SK-N-SH (cell line): Measurements from ENCODE around the gene SH3RF1. TPM values are rescaled to one million over a fixed set of nuclear protein-coding genes. Genes with fewer than 3 reads are reported as not detected.

Experiments used
- CTCF ChIA-PET: fragments of 300-600, 350-600 bp; formaldehyde crosslinking; extraction: SDS; loops from one replicate; lab custom pipeline; 2021; lab: Yijun Ruan, JAX
- POLR2A ChIA-PET: fragments of 350-600 bp; sonication (Branson Sonifier 250); formaldehyde crosslinking; extraction: SDS; loops from one replicate; lab custom pipeline; 2020; ENCODE audit warnings: antibody characterized with exemption, inconsistent platforms; lab: Yijun Ruan, JAX
- DNase-seq: peaks from one replicate; pipeline ENCODE4 v3.0.0; 2012
- H2AFZ ChIP-seq: fragments of 200-600 bp; sonication (generic); 2 replicates; pipeline ENCODE4 v1.8.1; 2016; ENCODE audit warnings: antibody characterized with exemption, mild to moderate bottlenecking, low read depth
- H3F3A ChIP-seq: fragments of 200-600 bp; sonication (generic); replicated peaks from 2 replicates; pipeline ENCODE3; 2016; ENCODE audit warnings: antibody characterized with exemption, mild to moderate bottlenecking; ENCODE audit not compliant: insufficient read depth
- H3K27ac ChIP-seq, 2 experiments: fragments of 200-500 bp in 1 of 2; fragments of 200-600 bp in 1 of 2; sonication (Bioruptor generic) in 1 of 2; sonication (generic), shearing (Covaris generic) in 1 of 2; 2 replicates each; pipeline versions ENCODE4 v1.5.1 to v1.6.1; 2014 to 2016; ENCODE audit warnings: low read depth in 2 of 2, inconsistent platforms in 1 of 2, low read length in 1 of 2, mild to moderate bottlenecking in 1 of 2, mixed read lengths in 1 of 2
- H3K27me3 ChIP-seq: fragments of 200-600 bp; sonication (generic), shearing (Covaris generic); 2 replicates; pipeline ENCODE4 v1.6.1; 2016; ENCODE audit warnings: mixed run types; ENCODE audit not compliant: insufficient read depth
- H3K36me3 ChIP-seq, 2 experiments: fragments of 200-500 bp in 1 of 2; fragments of 200-600 bp in 1 of 2; sonication (Bioruptor generic) in 1 of 2; sonication (generic) in 1 of 2; replicated peaks in 1 of 2; 2 replicates each; pipeline versions ENCODE3 to v1.5.1; 2014 to 2016; ENCODE audit warnings: low read length in 1 of 2, mild to moderate bottlenecking in 1 of 2; ENCODE audit not compliant: insufficient read depth in 2 of 2, control insufficient read depth in 1 of 2
- H3K4me1 ChIP-seq, 2 experiments: fragments of 200-500 bp in 1 of 2; fragments of 200-600 bp in 1 of 2; sonication (Bioruptor generic) in 1 of 2; sonication (generic), shearing (Covaris generic) in 1 of 2; 2 replicates each; pipeline versions ENCODE4 v1.5.1 to v1.6.1; 2014 to 2016; ENCODE audit warnings: low read depth in 1 of 2, low read length in 1 of 2, mixed run types in 1 of 2; ENCODE audit not compliant: insufficient read depth in 2 of 2, control insufficient read depth in 1 of 2
- H3K4me2 ChIP-seq: fragments of 200-600 bp; sonication (generic), shearing (Covaris generic); 2 replicates; pipeline ENCODE4 v1.6.1; 2017; ENCODE audit warnings: mixed run types
- H3K4me3 ChIP-seq, 2 experiments: fragments of 200-500 bp in 1 of 2; fragments of 200-600 bp in 1 of 2; sonication (Bioruptor generic) in 1 of 2; sonication (generic), shearing (Covaris generic) in 1 of 2; 2 replicates each; pipeline versions ENCODE4 v1.5.1 to v1.8.1; 2014 to 2016; ENCODE audit warnings: low read depth in 2 of 2, inconsistent platforms in 1 of 2, low read length in 1 of 2, mild to moderate bottlenecking in 1 of 2, mixed read lengths in 1 of 2, moderate library complexity in 1 of 2
- H3K79me2 ChIP-seq: fragments of 200-600 bp; sonication (generic); 2 replicates; pipeline ENCODE4 v1.8.1; 2017; ENCODE audit warnings: mild to moderate bottlenecking; ENCODE audit not compliant: insufficient read depth
- H3K9ac ChIP-seq: fragments of 200-600 bp; sonication (generic); 2 replicates; pipeline ENCODE4 v1.6.1; 2017; ENCODE audit warnings: mixed run types
- H3K9me2 ChIP-seq: fragments of 200-600 bp; sonication (generic); 2 replicates; pipeline ENCODE4 v1.6.1; 2017; ENCODE audit warnings: mixed run types
- H3K9me3 ChIP-seq: fragments of 200-600 bp; sonication (generic); 2 replicates; pipeline ENCODE4 v1.6.1; 2017; ENCODE audit warnings: mixed run types, mild to moderate bottlenecking, moderate library complexity
- H4K20me1 ChIP-seq: fragments of 200-600 bp; sonication (generic); 2 replicates; pipeline ENCODE4 v1.6.1; 2017; ENCODE audit warnings: mild to moderate bottlenecking, mixed run types; ENCODE audit not compliant: insufficient read depth
- CHD2 ChIP-seq: fragments of 150-350 bp; IDR thresholded peaks from 2 replicates; pipeline ENCODE4 v1.6.1; 2018; ENCODE audit warnings: low read length; ENCODE audit not compliant: partially characterized antibody
- ELF1 ChIP-seq: IDR thresholded peaks from 2 replicates; pipeline ENCODE4 v1.4.0; 2012
- EP300 ChIP-seq, 2 experiments: IDR thresholded peaks; 2 replicates each; pipeline versions ENCODE4 v1.4.0 to v1.6.1; 2012; ENCODE audit warnings: borderline replicate concordance in 1 of 2, low read depth in 1 of 2, low read length in 1 of 2
- FOXM1 ChIP-seq: IDR thresholded peaks from 2 replicates; pipeline ENCODE4 v1.4.0; 2012; ENCODE audit warnings: low read depth, mild to moderate bottlenecking
- GABPA ChIP-seq: IDR thresholded peaks from 2 replicates; pipeline ENCODE4 v1.4.0; 2012; ENCODE audit warnings: low read depth, mild to moderate bottlenecking
- JUND ChIP-seq: IDR thresholded peaks from 2 replicates; pipeline ENCODE4 v1.4.0; 2012
- MXI1 ChIP-seq: IDR thresholded peaks from 2 replicates; pipeline ENCODE4 v1.6.1; 2012; ENCODE audit warnings: mild to moderate bottlenecking, low read depth, low read length, improper control_type of control experiment
- RAD21 ChIP-seq: IDR thresholded peaks from 2 replicates; pipeline ENCODE4 v1.6.1; 2012; ENCODE audit warnings: mild to moderate bottlenecking, low read length
- RCOR1 ChIP-seq: fragments of 150-350 bp; IDR thresholded peaks from 2 replicates; pipeline ENCODE4 v1.6.1; 2017; ENCODE audit warnings: antibody characterized with exemption, low read length
- REST ChIP-seq: IDR thresholded peaks from 2 replicates; pipeline ENCODE4 v1.6.1; 2012; ENCODE audit warnings: mild to moderate bottlenecking, low read depth, low read length, moderate library complexity
- RFX5 ChIP-seq: IDR thresholded peaks from 2 replicates; pipeline ENCODE4 v1.6.1; 2012; ENCODE audit warnings: mild to moderate bottlenecking, improper control_type of control experiment, low read length
- SIN3A ChIP-seq: IDR thresholded peaks from 2 replicates; pipeline ENCODE4 v1.6.1; 2012; ENCODE audit warnings: low read depth, mild to moderate bottlenecking, low read length, moderate library complexity, borderline replicate concordance
- TAF1 ChIP-seq: IDR thresholded peaks from 2 replicates; pipeline ENCODE4 v1.6.1; 2012; ENCODE audit warnings: low read depth, mild to moderate bottlenecking, low read length, moderate library complexity, borderline replicate concordance
- TCF12 ChIP-seq: IDR thresholded peaks from 2 replicates; pipeline ENCODE4 v1.4.0; 2012
- USF2 ChIP-seq: fragments of 150-350 bp; IDR thresholded peaks from 2 replicates; pipeline ENCODE4 v1.6.1; 2017; ENCODE audit warnings: antibody characterized with exemption, low read length, low read depth, borderline replicate concordance
- YY1 ChIP-seq: IDR thresholded peaks from 2 replicates; pipeline ENCODE4 v1.4.0; 2012; ENCODE audit warnings: low read depth, mild to moderate bottlenecking
- WGBS: methylation state at CpG from one replicate; pipeline ENCODE4 v1.1.6; 2017; ENCODE audit warnings: low lambda C conversion rate; 5-methylcytosine and 5-hydroxymethylcytosine counted together
- polyA plus RNA-seq, 3 experiments: library from polyadenylated mRNA; depleted of rRNA; stranded (reverse); fragments of >200 nt; gene quantifications; 2 replicates each; pipeline ENCODE4 v1.2.3, GENCODE V29; 2012

SH3RF1 gene
- polyA plus RNA-seq, 1 of the 3 experiments (the other 2 are of a cell fraction), result 22.0 TPM

GRCh38 chr4:169127314-169127713 lies 143.4 kb downstream of the SH3RF1 start:
- Histone ChIP-seq H3K27me3 (no peaks in the 10 kb centered on the region), H3K9me2 (no peaks in the 10 kb centered on the region), H3K9ac (no peak overlapping the region), H3K4me2 (no peak overlapping the region), H3K79me2 (peaks cover 36% of the 10 kb centered on the region), H3K36me3 (peaks cover 79 to 89% of the 10 kb centered on the region in 2 experiments), H3F3A (peaks cover 4% of the 10 kb centered on the region), H2AFZ (no peak overlapping the region), H3K27ac (no peak overlapping the region), H3K4me1 (peaks cover 0 to 11% of the 10 kb centered on the region in 2 experiments; a peak in 3 of 4 replicates), H3K9me3 (no peaks in the 10 kb centered on the region), H4K20me1 (no peaks in the 10 kb centered on the region), H3K4me3 (no peak overlapping the region)
- POLR2A ChIA-PET, result no interaction called here
- no peak for DNase-seq
- CTCF ChIA-PET, result no interaction called here
- TF ChIP-seq GABPA, result no peak
- no peak for TF ChIP-seq JUND
- 100% methylated on average over 1 of the region's 1 CpG for WGBS

GRCh38 chr4:169124661-169125060 lies 146.1 kb downstream of the SH3RF1 start:
- H3K4me2 ChIP-seq, result no peak overlapping the region
- peaks cover 14% of the 10 kb centered on the region for H3F3A ChIP-seq
- peak; percentile 36 for DNase-seq
- no peaks in the 10 kb centered on the region for H3K9me2 ChIP-seq
- H3K9me3 ChIP-seq, result no peaks in the 10 kb centered on the region
- ChIA-PET CTCF (no interaction called here), POLR2A (no interaction called here)
- H3K9ac ChIP-seq, result no peak overlapping the region
- no peaks in the 10 kb centered on the region for H4K20me1 ChIP-seq
- H3K27me3 ChIP-seq, result no peaks in the 10 kb centered on the region
- H3K36me3 ChIP-seq, result peaks cover 79 to 88% of the 10 kb centered on the region in 2 experiments
- TF ChIP-seq FOXM1, result no peak
- TF ChIP-seq USF2, result no peak
- TF ChIP-seq RCOR1, result no peak
- no peak; the same call in 1 of the 2 replicates for TF ChIP-seq RAD21
- TF ChIP-seq REST, result no peak
- no peak; the same call in 1 of the 2 replicates for TF ChIP-seq MXI1
- TF ChIP-seq TAF1, result no peak
- no peak for TF ChIP-seq ELF1
- TF ChIP-seq TCF12, result no peak
- TF ChIP-seq SIN3A, result no peak
- TF ChIP-seq YY1, result no peak
- TF ChIP-seq CHD2, result peak; percentile 18
- no peak for TF ChIP-seq RFX5
- no peak for TF ChIP-seq JUND
- peak in 1 of 2 experiments; percentile 41; a peak in 1 of 4 replicates for TF ChIP-seq EP300 (IDR thresholded peaks at IDR 0.05; ENCODE audit: borderline replicate concordance in 1 of 2, low read depth in 1 of 2, low read length in 1 of 2)
- no peak overlapping the region for H3K4me3 ChIP-seq
- H2AFZ ChIP-seq, result no peak overlapping the region
- H3K79me2 ChIP-seq, result peaks cover 34% of the 10 kb centered on the region
- peaks cover 1 to 14% of the 10 kb centered on the region in 2 experiments; a peak in 3 of 4 replicates for H3K4me1 ChIP-seq
- peak overlapping the region in 1 of 2 experiments; percentile 56; a peak in 2 of 4 replicates for H3K27ac ChIP-seq
- 80% methylated on average over 2 of the region's 2 CpGs for WGBS
